Activated T-cell treated with anti-CD3 and anti-CD28 coated beads, Interleukin-2, amount 50 U/mL, for 1 hour (primary cell): ENCODE results near the gene RAB10.
"Not testable (repeated sequence)": the region's sequence is repeated elsewhere in the genome, so short reads cannot be mapped to it uniquely, and the experiment has no call there.

Experiments used
- DNase-seq: peaks from one replicate; pipeline ENCODE4 v3.0.0-alpha.2; 2020

The RAB10 gene

GRCh38 chr2:26033818-26034636 is at the start of gene RAB10:
TSS of gene RAB10 (plus strand) at chr2:26034084. CDS start at chr2:26034609, 525 bp downstream.
- peak; percentile 99 for DNase-seq

GRCh38 chr2:25988134-25988533 is 45.8 kb upstream of the RAB10 start:
- no peak for DNase-seq

GRCh38 chr2:25989154-25989553 is 44.7 kb upstream of the RAB10 start:
- no peak for DNase-seq

- no peak for DNase-seq
These were observed 41.9 kb upstream of the RAB10 start for GRCh38 chr2:25991965-25992364.

GRCh38 chr2:25992556-25992955 is 41.3 kb upstream of the RAB10 start:
- no peak for DNase-seq

- no peak for DNase-seq
These were observed 40.8 kb upstream of the RAB10 start for GRCh38 chr2:25993049-25993448.

- DNase-seq = no peak
These were observed 39.4 kb upstream of the RAB10 start for GRCh38 chr2:25994509-25994908.

- DNase-seq = no peak
These were observed 37.0 kb upstream of the RAB10 start for GRCh38 chr2:25996844-25997243.

GRCh38 chr2:25998816-25999383 is 35.0 kb upstream of the RAB10 start:
- DNase-seq = not testable (repeated sequence)

GRCh38 chr2:25999406-25999805 is 34.5 kb upstream of the RAB10 start:
- DNase-seq = not testable (repeated sequence)

- DNase-seq = no peak
These were observed 33.3 kb upstream of the RAB10 start for GRCh38 chr2:26000561-26001082.

- DNase-seq = no peak
These were observed 32.0 kb upstream of the RAB10 start for GRCh38 chr2:26001743-26002351.

- no peak for DNase-seq
These were observed 31.1 kb upstream of the RAB10 start for GRCh38 chr2:26002632-26003310.

- DNase-seq = no peak
These were observed 25.8 kb upstream of the RAB10 start for GRCh38 chr2:26008095-26008494.

- DNase-seq = no peak
These were observed 24.9 kb upstream of the RAB10 start for GRCh38 chr2:26008851-26009566.

- no peak for DNase-seq
These were observed 24.3 kb upstream of the RAB10 start for GRCh38 chr2:26009567-26009963.

GRCh38 chr2:26010943-26011342 is 22.9 kb upstream of the RAB10 start:
- DNase-seq = no peak

- DNase-seq = no peak
These were observed 22.3 kb upstream of the RAB10 start for GRCh38 chr2:26011609-26011989.

GRCh38 chr2:26011990-26012856 is 21.7 kb upstream of the RAB10 start:
- DNase-seq = no peak

GRCh38 chr2:26013668-26014067 is 20.2 kb upstream of the RAB10 start:
- DNase-seq = no peak

GRCh38 chr2:26016012-26016705 is 17.7 kb upstream of the RAB10 start:
- no peak for DNase-seq
